GM21528 (cell line): Measurements from ENCODE around the gene FKTN.

Experiments used
- ATAC-seq: cut with Tn5 transposase; IDR thresholded peaks from one replicate; pipeline ENCODE4 v1.9.1; 2021; ENCODE audit warnings: mild to moderate bottlenecking, moderate library complexity; ENCODE audit not compliant: unreplicated experiment, low FRiP score

Gene FKTN

GRCh38 chr9:105625088-105625487 is 67.2 kb downstream of the FKTN start:
- ATAC-seq = no peak

- no peak for ATAC-seq
These were observed 74.9 kb downstream of the FKTN start for GRCh38 chr9:105632807-105633206.

- ATAC-seq = no peak
These were observed 75.5 kb downstream of the FKTN start for GRCh38 chr9:105633411-105633810.

- ATAC-seq = no peak
These were observed 78.4 kb downstream of the FKTN start for GRCh38 chr9:105636331-105636730.

- ATAC-seq = no peak
These were observed 80.0 kb downstream of the FKTN start for GRCh38 chr9:105637787-105638395.

GRCh38 chr9:105639936-105640335 is 82.0 kb downstream of the FKTN start:
- ATAC-seq = no peak

GRCh38 chr9:105643795-105644194 is 85.9 kb downstream of the FKTN start:
- ATAC-seq = no peak

GRCh38 chr9:105646879-105647594 is 89.1 kb downstream of the FKTN start:
- no peak for ATAC-seq

- no peak for ATAC-seq
These were observed 89.8 kb downstream of the FKTN start for GRCh38 chr9:105647595-105648349.

GRCh38 chr9:105651806-105652205 is 93.9 kb downstream of the FKTN start:
- ATAC-seq = no peak

- peak; percentile 62 for ATAC-seq
These were observed 98.4 kb downstream of the FKTN start for GRCh38 chr9:105656131-105656921.

GRCh38 chr9:105658351-105658750 is 100.4 kb downstream of the FKTN start:
- no peak for ATAC-seq

GRCh38 chr9:105661011-105661410 is 103.1 kb downstream of the FKTN start:
- no peak for ATAC-seq

GRCh38 chr9:105662184-105663104 is 104.5 kb downstream of the FKTN start, which contains the start of gene TAL2:
Gene TAL2 (plus strand): TSS chr9:105662457. CDS start chr9:105662497, 40 bp downstream.
- peak; percentile 82 for ATAC-seq

- no peak for ATAC-seq
These were observed 106.0 kb downstream of the FKTN start for GRCh38 chr9:105663914-105664313.

GRCh38 chr9:105667867-105668266 is 109.9 kb downstream of the FKTN start:
- no peak for ATAC-seq

GRCh38 chr9:105670315-105670714 is 112.4 kb downstream of the FKTN start:
- ATAC-seq = no peak

- ATAC-seq = no peak
These were observed 112.8 kb downstream of the FKTN start for GRCh38 chr9:105670775-105671174.

GRCh38 chr9:105672711-105673234 is 114.8 kb downstream of the FKTN start:
- ATAC-seq = peak; percentile 54
